ENCODE results near the gene CCK.
"Not testable (repeated sequence)": the region's sequence is repeated elsewhere in the genome, so short reads cannot be mapped to it uniquely, and the experiment has no call there.

The CCK gene

DNA sequence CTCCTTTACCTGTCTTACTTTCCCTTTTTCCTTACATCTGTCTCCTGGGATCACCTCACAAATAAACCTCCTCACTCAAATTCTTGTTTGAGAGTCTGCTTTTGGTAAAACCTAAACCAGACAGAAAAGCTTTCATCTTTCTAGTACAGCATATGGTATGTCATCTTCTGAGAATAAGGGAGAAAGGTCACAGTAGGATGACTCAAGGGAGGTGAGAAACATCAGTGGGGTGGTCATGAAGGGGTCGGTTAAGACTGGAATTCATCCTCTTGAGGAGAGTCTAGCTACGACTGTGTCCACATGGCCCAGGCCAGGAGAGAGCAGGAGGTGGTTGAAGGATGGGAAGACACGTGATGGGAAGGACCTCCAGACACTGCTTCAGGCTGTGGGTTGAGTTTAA lies 34.8 kb upstream of the CCK start:
- H3K4me3 ChIP-seq (ENCODE audit: low read depth, low read length) = no peak overlapping the region
- TF ChIP-seq, protein P1, sequence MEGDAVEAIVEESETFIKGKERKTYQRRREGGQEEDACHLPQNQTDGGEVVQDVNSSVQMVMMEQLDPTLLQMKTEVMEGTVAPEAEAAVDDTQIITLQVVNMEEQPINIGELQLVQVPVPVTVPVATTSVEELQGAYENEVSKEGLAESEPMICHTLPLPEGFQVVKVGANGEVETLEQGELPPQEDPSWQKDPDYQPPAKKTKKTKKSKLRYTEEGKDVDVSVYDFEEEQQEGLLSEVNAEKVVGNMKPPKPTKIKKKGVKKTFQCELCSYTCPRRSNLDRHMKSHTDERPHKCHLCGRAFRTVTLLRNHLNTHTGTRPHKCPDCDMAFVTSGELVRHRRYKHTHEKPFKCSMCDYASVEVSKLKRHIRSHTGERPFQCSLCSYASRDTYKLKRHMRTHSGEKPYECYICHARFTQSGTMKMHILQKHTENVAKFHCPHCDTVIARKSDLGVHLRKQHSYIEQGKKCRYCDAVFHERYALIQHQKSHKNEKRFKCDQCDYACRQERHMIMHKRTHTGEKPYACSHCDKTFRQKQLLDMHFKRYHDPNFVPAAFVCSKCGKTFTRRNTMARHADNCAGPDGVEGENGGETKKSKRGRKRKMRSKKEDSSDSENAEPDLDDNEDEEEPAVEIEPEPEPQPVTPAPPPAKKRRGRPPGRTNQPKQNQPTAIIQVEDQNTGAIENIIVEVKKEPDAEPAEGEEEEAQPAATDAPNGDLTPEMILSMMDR (IDR thresholded peaks at IDR 0.05; ENCODE audit: borderline replicate concordance, insufficient read depth, low read depth, low read length) = no peak

DNA sequence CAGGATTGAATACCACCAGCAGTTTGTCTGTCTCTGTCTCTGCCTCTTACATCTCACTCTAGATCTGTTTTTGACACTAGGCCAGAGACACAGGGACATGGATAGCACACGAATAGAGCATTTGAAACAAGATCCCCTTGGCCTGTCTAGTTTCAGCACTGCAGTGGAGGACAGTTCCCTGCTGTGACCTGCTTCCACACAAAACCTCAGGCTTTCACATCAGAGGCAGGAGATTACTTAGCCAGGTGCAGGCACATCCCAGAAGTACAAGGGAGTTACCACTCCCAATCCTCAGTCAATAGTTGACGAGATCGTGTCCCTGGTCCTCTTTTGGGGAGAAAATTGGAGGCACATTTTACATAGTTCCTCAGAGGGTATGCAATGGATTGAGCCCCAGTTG lies 34.0 kb upstream of the CCK start:
- TF ChIP-seq, protein P1 (IDR thresholded peaks at IDR 0.05; ENCODE audit: borderline replicate concordance, insufficient read depth, low read depth, low read length) = no peak
- no peak overlapping the region for H3K4me3 ChIP-seq (ENCODE audit: low read depth, low read length)

DNA sequence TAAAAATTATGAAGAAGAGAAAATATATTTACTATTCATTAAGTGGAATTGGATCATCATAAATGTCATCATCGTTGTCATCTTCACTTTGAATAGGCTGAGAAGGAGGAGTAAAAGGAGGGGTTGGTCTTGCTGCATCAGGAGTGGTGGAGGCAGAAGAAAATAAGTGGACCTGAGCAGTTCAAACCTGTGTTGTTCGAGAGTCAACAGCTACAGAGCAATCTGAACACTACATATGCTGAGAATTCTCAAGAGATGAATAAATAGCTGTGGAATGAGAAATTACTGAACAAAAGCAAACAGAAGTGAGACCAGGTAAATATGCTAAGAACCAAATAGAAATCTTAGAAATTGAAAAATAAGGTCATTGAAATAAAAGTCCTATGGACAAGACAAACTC lies 32.3 kb upstream of the CCK start:
- no peak overlapping the region for H3K4me3 ChIP-seq (ENCODE audit: low read depth, low read length)
- TF ChIP-seq, protein P1 (IDR thresholded peaks at IDR 0.05; ENCODE audit: borderline replicate concordance, insufficient read depth, low read depth, low read length) = no peak

DNA sequence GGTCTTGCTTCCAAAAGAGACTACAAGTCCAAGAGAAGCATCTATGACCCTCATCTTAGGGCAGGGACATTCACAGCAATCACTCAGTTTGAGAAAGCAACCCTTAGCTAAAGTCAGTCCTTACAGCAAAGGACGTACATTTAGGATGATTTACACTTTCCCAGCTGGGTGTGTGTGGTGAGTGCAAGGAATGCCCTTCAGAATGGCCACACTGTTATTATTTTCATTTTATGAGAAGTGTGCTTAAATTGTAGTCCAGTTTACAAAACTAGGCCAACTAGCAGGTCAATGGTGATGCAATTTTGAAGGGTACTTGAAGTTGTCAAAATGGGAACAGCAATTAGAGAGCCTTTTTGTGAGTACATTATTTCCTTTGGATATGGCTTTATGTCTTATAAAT lies 26.0 kb upstream of the CCK start:
- H3K4me3 ChIP-seq (ENCODE audit: low read depth, low read length) = no peak overlapping the region
- TF ChIP-seq, protein P1 (IDR thresholded peaks at IDR 0.05; ENCODE audit: borderline replicate concordance, insufficient read depth, low read depth, low read length) = no peak

DNA sequence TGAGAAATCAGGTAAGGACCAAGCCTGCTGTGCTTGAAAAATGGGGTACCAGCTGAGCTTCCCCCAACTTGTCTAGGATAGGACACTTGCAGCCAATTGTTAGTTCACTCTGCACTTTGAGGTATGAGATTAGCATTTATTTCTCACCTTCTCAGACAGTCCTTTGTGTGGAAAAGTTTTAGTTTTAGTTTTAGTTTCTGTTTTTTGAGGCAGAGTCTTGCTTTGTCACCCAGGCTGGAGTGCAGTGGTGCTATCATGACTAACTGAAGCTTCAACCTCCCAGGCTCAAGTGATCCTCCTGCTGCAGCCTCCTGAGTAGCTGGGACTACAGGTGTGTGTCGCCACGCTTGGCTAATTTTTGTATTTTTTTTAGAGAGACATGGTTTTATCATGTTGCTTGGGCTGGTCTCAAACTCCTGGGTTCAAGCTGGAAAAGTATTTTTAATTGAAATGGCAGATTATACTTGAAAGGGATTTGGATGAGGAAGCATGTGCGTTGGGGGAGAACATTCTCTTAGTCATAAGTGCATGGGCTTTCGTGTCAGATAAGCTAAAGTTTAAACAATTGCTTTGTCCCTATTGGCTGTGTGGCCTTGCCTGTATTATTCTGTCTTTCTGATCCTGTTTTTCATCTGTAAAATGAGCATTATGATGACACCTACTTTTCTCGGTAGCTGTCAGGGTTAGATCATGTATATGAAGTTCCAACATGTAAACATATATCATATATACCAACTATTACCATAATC lies 25.2 kb upstream of the CCK start:
- TF ChIP-seq, protein P1 (IDR thresholded peaks at IDR 0.05; ENCODE audit: borderline replicate concordance, insufficient read depth, low read depth, low read length) = no peak
- no peak overlapping the region for H3K4me3 ChIP-seq (ENCODE audit: low read depth, low read length)

DNA sequence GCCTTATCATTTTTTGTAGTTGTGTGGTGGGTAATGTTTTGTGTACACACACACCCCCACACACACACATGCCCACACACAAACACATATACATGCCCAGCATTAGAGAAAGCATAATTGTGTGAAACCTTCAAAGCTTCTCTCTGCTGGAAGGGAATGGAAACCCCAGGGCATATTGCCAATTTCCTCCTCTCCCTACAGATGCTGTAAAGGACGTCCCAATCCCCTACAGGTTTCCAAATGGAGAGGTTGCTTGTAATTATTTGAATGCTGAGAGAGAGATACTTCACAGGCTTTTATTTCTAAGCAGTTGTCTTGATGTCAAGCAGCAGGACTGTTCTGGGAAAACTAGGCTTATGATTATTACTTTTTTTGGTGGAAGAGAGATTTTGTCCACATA lies 23.0 kb upstream of the CCK start:
- H3K4me3 ChIP-seq (ENCODE audit: low read depth, low read length) = no peak overlapping the region
- TF ChIP-seq, protein P1 (IDR thresholded peaks at IDR 0.05; ENCODE audit: borderline replicate concordance, insufficient read depth, low read depth, low read length) = no peak

DNA sequence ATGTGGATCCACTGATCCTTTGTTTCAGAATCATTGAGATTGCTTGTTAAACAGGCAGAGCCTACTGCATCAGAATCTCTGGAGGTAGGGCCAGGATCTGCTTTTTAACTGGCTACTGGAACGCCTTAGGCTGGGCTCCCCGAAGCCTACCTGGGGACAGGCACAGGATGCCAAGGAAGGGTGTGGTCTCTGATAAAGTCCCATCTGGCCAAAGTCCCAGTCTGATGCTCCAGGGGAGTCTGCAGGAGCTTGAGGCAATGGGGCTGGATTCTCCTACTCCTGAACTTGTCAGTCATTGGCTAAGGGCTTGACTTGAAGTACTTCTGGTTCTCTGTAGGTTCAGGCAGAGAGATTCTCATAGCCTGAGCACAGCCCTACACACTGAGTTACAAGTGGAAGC lies 22.4 kb upstream of the CCK start:
- H3K4me3 ChIP-seq (ENCODE audit: low read depth, low read length) = no peak overlapping the region
- TF ChIP-seq, protein P1 (IDR thresholded peaks at IDR 0.05; ENCODE audit: borderline replicate concordance, insufficient read depth, low read depth, low read length) = no peak

DNA sequence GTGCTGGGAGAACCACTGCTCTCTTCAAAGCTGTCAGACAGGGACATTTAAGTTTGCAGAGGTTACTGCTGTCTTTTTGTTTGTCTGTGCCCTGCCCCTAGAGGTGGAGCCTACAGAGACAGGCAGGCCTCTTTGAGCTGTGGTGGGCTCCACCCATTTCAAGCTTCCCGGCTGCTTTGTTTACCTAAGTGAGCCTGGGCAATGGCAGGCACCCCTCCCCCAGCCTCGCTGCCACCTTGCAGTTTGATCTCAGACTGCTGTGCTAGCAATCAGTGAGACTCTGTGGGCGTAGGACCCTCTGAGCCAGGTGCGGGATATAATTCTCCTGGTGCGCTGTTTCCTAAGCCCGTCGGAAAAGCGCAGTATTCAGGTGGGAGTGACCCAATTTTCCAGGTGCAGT lies 21.4 kb upstream of the CCK start:
- H3K4me3 ChIP-seq (ENCODE audit: low read depth, low read length) = not testable (repeated sequence)
